Vagina (tissue), 2 donors: ENCODE measurements around the gene SGCD. TPM values are rescaled to one million over a fixed set of nuclear protein-coding genes. Genes with fewer than 3 reads are reported as not detected.
A peak's percentile ranks its signal among the peaks of the same experiment; 100 is the strongest.

ENCODE experiments used
- DNase-seq, 2 donors: peaks; one replicate each; pipeline ENCODE4 v3.0.0-alpha.2; 2017; ENCODE audit errors: extremely low spot score in 2 of 2
- H3K27ac ChIP-seq: fragments of 200-600 bp; sonication (generic); one replicate; pipeline ENCODE4 v1.5.1; 2019
- H3K27me3 ChIP-seq: fragments of 200-600 bp; sonication (generic); one replicate; pipeline ENCODE4 v1.5.1; 2019
- H3K36me3 ChIP-seq, 2 donors: fragments of 200-600 bp; sonication (generic); one replicate each; pipeline ENCODE4 v1.5.1; 2017 to 2019
- H3K4me1 ChIP-seq: fragments of 200-600 bp; sonication (generic); one replicate; pipeline ENCODE4 v1.5.1; 2019
- H3K4me3 ChIP-seq, 2 donors: fragments of 200-600 bp; sonication (generic); 1 replicate in 1 of 2; 2 replicates in 1 of 2; pipeline ENCODE4 v1.5.1; 2016 to 2019
- H3K9me3 ChIP-seq: fragments of 200-600 bp; sonication (generic); one replicate; pipeline ENCODE4 v1.5.1; 2019
- POLR2A ChIP-seq, 2 donors: fragments of 450-650 bp; IDR thresholded peaks; one replicate each; pipeline ENCODE4 v1.6.1; 2017; ENCODE audit warnings: antibody characterized with exemption in 2 of 2, mild to moderate bottlenecking in 2 of 2, moderate library complexity in 2 of 2
- POLR2AphosphoS5 ChIP-seq, 2 donors: sonication (generic); formaldehyde crosslinking; IDR thresholded peaks; one replicate each; pipeline ENCODE4 v1.9.0; 2017; ENCODE audit warnings: antibody characterized with exemption in 2 of 2, mild to moderate bottlenecking in 2 of 2, low read depth in 1 of 2; ENCODE audit not compliant: insufficient read depth in 1 of 2
- intact Hi-C: fragments of 100-400 bp; cut with DNase I; formaldehyde crosslinking; loops from one replicate; pipeline ENCODE4 v1.15.1; 2023
- total RNA-seq: library from RNA; depleted of rRNA; stranded (reverse); fragments of >200 nt; gene quantifications from one replicate; pipeline ENCODE4 v1.2.3, GENCODE V29; 2016
- TF ChIP-seq, protein P1 (sequence below), 3 experiments: fragments of 450-650 bp in 2 of 3; fragments of 200-600 bp in 1 of 3; sonication (generic) in 1 of 3; IDR thresholded peaks; one replicate each; pipeline ENCODE4 v1.5.1; 2017 to 2019; ENCODE audit warnings: antibody characterized with exemption in 3 of 3, mild to moderate bottlenecking in 2 of 3, moderate library complexity in 2 of 3

SGCD gene
- total RNA-seq, 1 donor from 2014 or later, result 6.9 TPM

DNA sequence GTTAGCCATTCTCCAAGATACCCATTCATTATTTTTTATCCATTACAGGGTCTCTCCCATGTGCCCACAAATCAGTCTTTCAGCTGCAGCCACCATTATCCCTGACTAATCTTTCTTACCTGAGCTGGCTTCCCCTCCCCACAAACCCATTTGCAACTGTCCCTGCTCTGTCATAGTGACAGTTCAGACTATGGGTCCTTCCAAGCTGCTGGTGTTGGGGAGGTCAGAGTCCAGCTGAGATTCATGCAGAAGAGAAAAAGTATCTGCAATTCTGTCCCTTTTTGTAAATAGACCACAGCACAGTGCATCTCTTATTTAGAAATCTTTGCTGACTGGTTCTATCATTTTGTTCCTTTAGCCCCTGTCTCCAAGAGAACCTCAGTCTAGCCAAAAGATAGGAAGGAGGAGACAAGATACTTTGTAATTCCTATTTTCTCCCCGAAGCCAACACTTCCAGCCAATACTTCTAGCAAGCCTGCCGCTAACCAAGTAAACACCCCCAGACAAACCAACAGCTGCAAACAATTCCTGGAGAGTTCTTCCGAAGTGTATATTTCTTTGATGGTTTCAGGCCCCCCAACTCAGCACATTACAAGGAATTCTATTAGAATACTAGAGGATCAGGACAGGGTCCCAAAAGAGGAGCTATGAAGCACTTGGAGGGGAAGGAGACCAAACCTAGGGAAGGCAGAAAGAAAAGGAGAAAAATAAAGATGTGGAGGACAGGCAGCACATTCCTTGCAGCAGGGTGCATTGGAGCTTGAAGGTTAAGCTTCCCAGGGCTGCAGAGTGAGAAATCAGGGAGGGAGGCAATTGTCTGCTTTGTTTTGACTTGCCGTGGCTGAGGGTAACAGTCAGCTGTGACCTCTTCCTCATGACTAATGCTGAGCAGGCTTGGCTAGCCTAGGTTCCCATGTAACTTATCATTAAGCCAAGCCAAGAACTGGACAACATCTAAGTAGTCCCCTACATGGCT, 148.5 kb downstream of the SGCD start:
- H3K4me3 ChIP-seq, result no peak overlapping the region
- no peak for DNase-seq

DNA sequence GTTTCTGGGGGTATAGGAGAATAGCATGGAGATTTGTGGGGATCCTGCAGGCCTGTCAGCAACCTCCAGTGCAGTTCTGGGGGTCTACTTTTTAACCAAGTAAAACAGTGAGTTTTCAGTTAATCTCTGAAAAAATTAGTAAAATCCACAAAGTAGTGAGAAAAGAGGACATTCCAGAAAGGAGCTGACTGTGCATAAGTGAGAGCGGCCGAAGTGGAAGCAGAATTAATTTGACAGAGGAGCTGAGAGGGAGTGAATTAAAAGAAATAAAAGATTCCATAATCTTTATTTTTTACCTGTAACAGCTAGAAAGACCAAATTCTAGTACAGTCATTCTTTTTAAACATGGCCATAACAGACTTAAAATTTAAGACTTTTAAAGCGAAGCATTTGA, 149.2 kb downstream of the SGCD start:
- H3K27me3 ChIP-seq, result no peaks in the 10 kb centered on the region
- DNase-seq, result no peak
- intact Hi-C loops, result no loop called here
- H3K4me1 ChIP-seq, result peaks cover 17% of the 10 kb centered on the region
- no peaks in the 10 kb centered on the region for H3K9me3 ChIP-seq
- H3K27ac ChIP-seq, result peak overlapping the region; percentile 33
- TF ChIP-seq POLR2AphosphoS5 (IDR thresholded peaks at IDR 0.05; ENCODE audit: insufficient read depth in 1 of 2, low read depth in 1 of 2) (no peak), POLR2A (IDR thresholded peaks at IDR 0.05) (no peak)
- TF ChIP-seq, protein P1, sequence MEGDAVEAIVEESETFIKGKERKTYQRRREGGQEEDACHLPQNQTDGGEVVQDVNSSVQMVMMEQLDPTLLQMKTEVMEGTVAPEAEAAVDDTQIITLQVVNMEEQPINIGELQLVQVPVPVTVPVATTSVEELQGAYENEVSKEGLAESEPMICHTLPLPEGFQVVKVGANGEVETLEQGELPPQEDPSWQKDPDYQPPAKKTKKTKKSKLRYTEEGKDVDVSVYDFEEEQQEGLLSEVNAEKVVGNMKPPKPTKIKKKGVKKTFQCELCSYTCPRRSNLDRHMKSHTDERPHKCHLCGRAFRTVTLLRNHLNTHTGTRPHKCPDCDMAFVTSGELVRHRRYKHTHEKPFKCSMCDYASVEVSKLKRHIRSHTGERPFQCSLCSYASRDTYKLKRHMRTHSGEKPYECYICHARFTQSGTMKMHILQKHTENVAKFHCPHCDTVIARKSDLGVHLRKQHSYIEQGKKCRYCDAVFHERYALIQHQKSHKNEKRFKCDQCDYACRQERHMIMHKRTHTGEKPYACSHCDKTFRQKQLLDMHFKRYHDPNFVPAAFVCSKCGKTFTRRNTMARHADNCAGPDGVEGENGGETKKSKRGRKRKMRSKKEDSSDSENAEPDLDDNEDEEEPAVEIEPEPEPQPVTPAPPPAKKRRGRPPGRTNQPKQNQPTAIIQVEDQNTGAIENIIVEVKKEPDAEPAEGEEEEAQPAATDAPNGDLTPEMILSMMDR (IDR thresholded peaks at IDR 0.05), result no peak
- H3K36me3 ChIP-seq, result no peaks in the 10 kb centered on the region
- H3K4me3 ChIP-seq, result no peak overlapping the region

More for the DNA sequence above, 148.5 kb downstream of the SGCD start:
- TF ChIP-seq, protein P1 (IDR thresholded peaks at IDR 0.05), result no peak
- TF ChIP-seq POLR2AphosphoS5 (IDR thresholded peaks at IDR 0.05; ENCODE audit: insufficient read depth in 1 of 2, low read depth in 1 of 2) (no peak), POLR2A (IDR thresholded peaks at IDR 0.05) (no peak)
- peaks cover 17% of the 10 kb centered on the region for H3K4me1 ChIP-seq
- H3K27ac ChIP-seq, result peak overlapping the region; percentile 62
- H3K36me3 ChIP-seq, result no peaks in the 10 kb centered on the region
- intact Hi-C loops, result no loop called here
- no peaks in the 10 kb centered on the region for H3K27me3 ChIP-seq
- H3K9me3 ChIP-seq, result no peaks in the 10 kb centered on the region

DNA sequence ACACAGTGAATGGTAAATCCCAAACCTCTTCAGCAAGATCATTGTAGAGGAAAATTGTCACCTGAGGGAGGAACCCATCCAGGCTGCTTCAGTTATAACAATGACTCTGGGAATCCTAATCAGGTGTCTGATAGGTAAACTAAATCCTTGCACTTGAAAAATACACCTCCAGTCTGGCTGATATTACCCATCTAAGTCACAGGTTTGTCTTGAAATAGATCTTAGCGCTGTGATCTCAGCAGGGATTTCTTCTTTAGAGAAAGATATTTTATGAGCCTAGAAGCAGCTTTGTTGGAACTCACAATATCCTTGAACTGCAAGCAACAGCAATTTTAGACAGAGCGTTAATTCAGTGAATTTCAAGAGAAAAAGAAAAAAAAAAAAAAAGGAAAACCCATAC, 149.7 kb downstream of the SGCD start:
- intact Hi-C loops, result no loop called here
- Histone ChIP-seq H3K27me3 (no peaks in the 10 kb centered on the region), H3K4me3 (no peak overlapping the region), H3K27ac (peak overlapping the region; percentile 33), H3K36me3 (no peaks in the 10 kb centered on the region), H3K4me1 (peaks cover 17% of the 10 kb centered on the region), H3K9me3 (no peaks in the 10 kb centered on the region)
- no peak for DNase-seq
- TF ChIP-seq, protein P1 (IDR thresholded peaks at IDR 0.05), result no peak

DNA sequence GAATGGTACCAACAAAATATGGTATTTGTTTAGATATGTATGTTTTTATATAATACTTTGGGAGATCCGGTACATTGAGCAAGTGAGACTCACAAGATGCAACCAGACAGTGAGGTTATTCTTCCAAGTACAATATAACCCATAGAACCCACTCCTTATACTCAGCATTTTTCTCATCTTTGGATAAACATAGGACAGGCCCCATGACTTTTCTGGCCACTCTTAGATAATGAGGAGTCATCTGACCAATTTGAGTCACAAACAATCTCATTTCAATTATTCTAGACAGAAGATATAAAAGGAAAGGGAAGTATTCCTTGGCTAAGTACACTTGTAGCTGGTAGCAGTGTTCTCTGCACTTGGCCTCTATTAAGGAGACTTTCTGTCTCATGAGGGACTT, 150.2 kb downstream of the SGCD start:
- TF ChIP-seq POLR2AphosphoS5 (IDR thresholded peaks at IDR 0.05; ENCODE audit: insufficient read depth in 1 of 2, low read depth in 1 of 2) (no peak), POLR2A (IDR thresholded peaks at IDR 0.05) (no peak)
- TF ChIP-seq, protein P1 (IDR thresholded peaks at IDR 0.05), result no peak
- H3K36me3 ChIP-seq, result no peaks in the 10 kb centered on the region
- no peak for DNase-seq
- peaks cover 17% of the 10 kb centered on the region for H3K4me1 ChIP-seq
- H3K9me3 ChIP-seq, result no peaks in the 10 kb centered on the region
- no peak overlapping the region for H3K4me3 ChIP-seq
- H3K27ac ChIP-seq, result no peak overlapping the region
- no peaks in the 10 kb centered on the region for H3K27me3 ChIP-seq
- intact Hi-C loops, result no loop called here

DNA sequence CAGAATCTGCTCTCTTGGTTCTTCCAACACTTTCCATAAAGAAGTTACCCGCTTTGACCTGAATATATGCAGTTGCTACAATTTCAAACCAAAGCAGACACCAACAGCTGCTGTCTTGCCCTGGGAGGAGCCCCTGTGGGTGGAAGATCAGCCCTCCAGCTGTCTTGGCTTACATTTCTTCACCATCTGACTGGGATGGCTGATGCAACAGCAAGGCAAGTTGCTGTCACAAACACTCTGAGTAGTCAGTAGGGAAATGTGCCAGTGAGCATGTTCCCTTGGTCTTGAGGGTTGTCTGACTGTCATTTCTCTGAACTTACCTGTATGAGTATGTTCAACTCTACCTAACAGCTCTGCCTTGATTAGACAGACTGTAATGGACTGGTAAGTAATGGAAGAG, 152.9 kb downstream of the SGCD start:
- DNase-seq, result no peak
- Histone ChIP-seq H3K27me3 (no peaks in the 10 kb centered on the region), H3K9me3 (no peaks in the 10 kb centered on the region), H3K36me3 (no peaks in the 10 kb centered on the region), H3K4me1 (peaks cover 12% of the 10 kb centered on the region), H3K27ac (no peak overlapping the region), H3K4me3 (no peak overlapping the region)
- intact Hi-C loops, result no loop called here
- TF ChIP-seq, protein P1 (IDR thresholded peaks at IDR 0.05), result no peak
